OCI-M1 (cell line): ENCODE results near the gene PTBP3.
"Not testable (repeated sequence)": the region's sequence is repeated elsewhere in the genome, so short reads cannot be mapped to it uniquely, and the experiment has no call there.

Source experiments
- DNase-seq: peaks from one replicate; lab custom pipeline; 2025; lab: John Stamatoyannopoulos, UW

The PTBP3 gene, protein sequence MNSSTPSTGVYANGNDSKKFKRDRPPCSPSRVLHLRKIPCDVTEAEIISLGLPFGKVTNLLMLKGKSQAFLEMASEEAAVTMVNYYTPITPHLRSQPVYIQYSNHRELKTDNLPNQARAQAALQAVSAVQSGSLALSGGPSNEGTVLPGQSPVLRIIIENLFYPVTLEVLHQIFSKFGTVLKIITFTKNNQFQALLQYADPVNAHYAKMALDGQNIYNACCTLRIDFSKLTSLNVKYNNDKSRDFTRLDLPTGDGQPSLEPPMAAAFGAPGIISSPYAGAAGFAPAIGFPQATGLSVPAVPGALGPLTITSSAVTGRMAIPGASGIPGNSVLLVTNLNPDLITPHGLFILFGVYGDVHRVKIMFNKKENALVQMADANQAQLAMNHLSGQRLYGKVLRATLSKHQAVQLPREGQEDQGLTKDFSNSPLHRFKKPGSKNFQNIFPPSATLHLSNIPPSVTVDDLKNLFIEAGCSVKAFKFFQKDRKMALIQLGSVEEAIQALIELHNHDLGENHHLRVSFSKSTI

DNA sequence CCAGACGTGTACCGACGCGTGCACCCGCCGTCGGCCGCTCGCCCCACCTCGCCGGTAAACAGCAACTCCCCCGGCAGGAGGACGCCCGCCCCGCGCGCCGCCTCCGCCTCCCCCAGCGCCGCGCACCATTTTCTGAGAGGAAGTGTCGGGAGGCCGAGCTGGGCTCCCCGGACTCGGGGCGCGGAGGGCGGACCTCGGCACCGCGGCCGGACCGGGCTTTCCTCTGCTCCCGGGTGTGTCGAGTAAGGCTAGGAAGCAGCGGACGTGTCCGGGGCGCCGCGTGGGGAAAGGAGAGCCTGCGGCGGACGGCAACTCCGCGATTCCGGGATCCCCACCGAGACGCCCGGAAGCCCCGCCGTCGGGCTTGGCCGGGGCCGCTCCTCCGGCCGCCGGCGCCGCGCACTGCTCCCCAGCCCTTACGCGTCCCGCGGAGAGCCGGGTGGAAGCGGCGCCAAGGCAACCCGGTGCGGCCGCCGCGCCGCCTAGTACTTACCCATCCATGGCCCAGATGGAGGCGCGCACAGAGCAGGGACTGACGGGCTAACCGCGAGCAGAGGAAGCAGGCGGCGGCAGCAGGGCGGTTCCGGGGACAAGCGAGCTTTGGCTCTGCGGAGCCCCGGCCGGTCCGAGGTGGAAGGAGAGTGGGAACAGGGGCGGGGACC is at the start of gene PTBP3:
PTBP3 (minus strand) TSS at position 643 of the 662 bp plus-strand sequence. CDS start 35,754 bp downstream, outside the sequence.
- peak; percentile 82 for DNase-seq

DNA sequence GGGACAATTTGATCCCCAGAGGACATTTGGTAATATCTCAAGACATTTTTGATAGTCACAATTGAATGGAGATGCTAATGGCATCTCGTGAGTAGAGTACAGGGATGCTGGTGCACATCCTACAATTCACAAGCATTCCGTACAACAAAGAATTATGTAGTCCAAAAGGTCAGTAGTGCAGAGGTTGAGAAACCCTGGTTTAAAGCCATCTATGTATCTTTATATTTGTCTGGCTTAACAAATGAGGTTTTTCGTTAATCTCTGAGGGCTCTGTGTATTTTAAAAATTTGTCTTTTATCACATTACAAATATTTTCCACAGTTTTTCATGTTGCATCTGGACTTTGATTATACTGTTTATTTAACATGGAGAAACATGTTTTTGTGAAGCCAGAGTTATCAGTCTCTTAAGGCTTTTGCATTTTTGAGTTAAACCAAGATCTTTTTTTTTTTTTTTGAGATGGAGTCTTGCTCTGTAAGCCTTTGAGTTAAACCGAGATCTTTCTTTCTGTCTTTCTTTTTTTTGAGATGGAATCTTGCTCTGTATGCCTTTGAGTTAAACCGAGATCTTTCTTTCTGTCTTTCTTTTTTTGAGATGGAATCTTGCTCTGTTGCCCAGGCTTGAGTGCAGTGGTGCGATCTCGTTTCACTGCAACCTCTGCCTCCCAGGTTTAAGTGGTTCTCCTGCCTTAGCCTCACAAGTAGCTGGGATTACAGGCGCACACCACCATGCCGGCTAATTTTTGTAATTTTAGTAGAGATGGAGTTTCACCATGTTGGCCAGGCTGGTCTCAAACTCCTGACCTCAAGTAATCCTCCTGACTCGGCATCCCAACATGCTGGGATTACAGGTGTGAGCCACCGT is 49.3 kb upstream of the PTBP3 start:
- DNase-seq = no peak

DNA sequence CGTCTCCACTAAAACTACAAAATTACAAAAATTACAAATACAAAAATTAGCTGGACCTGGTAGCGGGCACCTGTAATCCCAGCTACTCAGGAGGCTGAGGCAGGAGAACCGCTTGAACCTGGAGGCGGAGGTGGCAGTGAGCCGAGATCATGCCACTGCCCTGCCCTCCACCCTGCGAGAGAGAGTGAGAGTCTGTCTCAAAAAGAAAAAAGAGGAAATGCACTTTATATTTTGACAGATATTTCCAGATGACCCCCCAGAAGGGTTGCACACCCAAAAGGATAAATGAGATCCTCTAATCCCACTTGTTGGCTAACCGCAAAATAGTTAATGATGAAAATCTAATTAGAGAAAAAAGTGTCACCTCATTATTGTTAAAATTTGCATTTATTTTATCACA is 48.6 kb upstream of the PTBP3 start:
- DNase-seq = no peak

DNA sequence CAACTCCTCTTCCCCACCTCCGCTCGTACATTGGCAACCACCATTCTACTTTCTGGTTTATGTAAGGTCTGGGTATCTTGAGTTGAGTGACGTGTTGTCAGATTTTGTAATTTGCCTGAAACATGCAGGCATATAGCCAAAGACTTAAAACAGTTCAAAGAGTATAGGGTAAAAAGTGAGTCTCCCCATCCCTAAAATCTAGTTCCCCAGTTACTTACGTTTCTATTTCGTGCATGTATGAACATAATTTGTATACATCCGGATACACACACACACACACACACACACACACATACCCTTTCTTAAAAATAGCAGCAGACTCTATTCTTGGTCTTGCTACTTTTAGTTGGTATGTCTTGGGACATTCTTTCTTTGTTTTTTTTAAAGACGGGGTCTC is 47.4 kb upstream of the PTBP3 start:
- DNase-seq = peak; percentile 61

DNA sequence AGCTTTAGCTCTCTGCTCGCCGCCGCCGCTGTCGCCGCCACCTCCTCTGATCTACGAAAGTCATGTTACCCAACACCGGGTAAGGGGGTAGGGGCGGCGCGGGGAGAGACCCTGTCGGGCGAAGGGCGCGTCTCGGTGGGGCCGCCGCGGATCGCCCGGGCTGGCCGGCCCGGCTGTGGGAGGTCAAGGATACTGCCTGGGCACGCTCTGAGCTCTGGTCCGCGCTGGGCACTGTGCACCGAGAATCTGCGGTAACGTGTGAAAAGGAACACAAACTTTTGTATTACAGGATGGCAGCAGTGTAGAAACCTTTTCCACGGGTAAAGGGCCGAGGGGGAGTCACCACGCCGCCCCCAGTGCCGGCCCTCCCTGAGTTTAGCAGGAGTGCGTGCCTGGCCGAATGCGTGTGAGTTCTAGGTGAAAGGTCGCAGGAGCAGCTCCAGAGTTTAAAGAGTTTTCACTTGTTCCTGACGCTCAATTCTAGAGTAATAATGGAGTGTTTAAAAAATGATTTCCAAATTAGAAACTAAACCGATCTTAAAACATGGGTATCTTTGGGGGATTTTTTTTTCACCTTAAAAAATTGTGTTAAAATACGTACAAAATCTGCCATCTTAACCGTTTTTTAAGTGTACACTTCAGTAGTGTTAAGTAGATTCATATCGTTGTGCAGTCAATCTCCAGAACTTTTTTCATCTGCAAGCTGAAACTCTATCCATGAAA is 46.8 kb upstream of the PTBP3 start, which contains the start of gene HSDL2:
HSDL2 (plus strand) TSS at position 7 of the 723 bp plus-strand sequence; CDS start at position 63, 56 bp downstream.
- DNase-seq = peak; percentile 68

DNA sequence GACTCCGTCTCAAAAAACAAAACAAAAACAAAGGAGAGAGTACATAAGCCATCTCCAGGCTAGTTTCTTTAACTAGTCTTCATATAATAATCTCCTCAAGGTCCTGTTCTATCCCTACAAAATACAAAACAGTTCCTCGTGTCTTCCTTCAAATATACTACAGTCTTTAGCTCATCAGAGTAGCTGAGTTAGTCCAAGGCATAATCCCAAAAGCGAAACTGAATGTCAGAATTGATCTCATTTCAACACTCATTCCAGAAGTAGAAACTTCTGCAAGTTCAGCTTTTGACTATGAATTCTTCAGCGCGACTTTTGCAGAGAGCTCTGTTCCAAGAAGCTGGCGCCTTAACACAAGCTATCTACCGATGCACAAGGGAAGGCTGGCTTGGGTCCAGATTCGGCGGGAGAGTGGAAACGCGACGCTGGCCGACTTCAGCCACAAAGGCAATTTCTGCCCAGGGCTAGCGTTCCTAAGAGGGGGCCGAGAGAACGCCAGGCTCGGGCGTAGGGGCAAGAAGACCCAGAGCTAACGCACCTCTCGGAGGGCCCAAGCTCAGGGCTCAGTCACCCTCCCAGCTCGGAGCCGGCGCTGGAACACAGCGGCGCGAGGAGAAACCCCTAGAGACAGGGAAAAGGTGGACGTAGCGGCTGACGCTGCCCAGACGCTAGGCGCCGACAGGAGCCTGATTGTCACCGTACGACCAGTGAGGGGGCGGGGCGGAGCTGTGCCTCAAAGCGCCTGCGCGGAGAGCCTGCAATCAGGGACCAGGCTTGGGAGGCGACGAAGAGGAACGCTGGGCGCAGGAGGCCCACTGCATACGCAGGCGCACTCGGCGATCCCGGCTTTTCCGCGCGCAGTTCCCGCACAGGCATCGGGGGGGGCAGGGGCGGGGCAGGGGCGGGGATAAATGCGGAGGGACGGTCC is 46.0 kb upstream of the PTBP3 start:
- DNase-seq = peak; percentile 99

DNA sequence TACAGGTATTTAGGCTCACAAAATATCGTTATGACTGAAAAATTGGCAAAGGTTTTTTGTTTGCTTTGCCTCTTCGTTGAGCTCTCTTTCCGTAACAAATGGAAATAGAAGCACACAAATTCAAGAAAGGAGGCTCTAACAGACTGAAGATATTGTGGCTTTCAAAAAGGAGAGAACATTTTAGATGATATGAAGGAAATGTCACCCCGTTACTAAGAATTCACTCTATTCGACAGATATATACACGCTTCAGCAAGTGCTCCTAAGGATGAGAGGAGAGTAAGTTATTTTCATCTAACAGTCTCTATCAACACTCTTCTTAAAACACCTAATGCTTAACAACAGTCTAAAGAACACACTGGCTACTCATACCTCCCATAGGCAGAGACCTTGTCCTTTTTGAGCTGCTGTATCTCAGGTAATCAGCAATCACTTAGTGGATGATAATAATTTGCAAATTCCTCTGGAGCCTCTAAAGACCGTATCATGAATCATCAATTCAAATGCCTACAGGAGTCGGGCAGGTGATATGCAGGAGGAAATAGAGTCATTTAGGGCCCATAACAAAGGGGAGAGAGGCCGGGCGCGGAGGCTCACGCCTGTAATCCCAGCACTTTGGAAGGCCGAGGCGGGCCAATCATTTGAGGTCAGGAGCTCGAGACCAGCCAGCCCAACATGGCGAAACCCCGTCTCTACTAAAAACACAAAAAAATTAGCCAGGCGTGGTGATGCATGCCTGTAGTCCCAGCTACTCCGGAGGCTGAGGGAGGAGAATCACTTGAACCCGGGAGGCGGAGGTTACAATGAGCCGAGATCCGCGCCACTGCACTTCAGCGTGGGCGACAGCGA is 45.1 kb upstream of the PTBP3 start:
- DNase-seq = peak; percentile 70

DNA sequence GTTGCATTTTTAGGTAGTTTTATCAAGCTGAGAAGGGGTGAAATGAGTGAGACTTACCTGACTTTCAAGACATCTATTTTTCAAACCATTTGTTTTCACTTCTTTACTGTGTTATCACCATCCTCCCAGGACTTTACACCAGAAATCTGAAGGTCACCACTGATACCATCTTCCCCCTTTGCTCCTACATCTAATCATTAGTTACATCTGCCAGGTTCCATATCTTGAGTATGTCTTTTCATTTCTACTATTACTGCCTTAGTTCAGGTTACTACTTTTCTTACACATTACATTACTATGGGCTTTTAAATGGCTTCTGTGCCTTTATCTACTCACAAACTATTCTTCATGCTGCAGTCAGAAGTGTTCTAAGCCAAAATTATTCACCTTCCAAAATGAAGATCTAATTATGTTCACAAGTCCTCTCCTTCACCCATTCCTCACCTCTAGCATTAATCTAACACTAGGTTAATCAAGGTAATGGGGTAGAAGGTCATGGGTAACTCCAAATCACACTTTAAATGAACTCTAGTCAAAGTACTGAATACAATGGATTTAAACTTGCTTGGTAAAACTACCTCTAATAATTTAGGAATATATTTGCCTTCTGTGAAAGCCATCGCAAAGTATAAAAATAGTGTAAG is 44.4 kb upstream of the PTBP3 start:
- DNase-seq = peak; percentile 49

DNA sequence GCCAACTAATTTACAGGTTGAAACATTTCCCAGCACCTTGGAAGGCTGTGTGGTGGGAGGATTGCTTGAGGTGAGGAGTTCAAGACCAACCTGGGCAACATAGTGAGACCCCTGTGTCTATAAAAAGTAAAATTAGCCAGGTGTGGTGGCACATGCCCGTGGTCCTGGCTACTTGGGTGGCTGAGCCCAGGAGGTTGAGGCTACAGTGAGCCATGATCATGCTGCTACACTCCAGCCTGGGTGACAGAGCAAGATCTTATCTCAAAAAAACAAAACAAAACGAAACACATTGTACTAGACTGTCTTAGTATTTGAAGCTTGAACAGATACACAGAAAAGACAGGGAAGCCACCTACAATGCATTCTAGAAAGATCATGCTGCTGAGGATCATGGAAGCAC is 43.7 kb upstream of the PTBP3 start:
- DNase-seq = peak; percentile 80

DNA sequence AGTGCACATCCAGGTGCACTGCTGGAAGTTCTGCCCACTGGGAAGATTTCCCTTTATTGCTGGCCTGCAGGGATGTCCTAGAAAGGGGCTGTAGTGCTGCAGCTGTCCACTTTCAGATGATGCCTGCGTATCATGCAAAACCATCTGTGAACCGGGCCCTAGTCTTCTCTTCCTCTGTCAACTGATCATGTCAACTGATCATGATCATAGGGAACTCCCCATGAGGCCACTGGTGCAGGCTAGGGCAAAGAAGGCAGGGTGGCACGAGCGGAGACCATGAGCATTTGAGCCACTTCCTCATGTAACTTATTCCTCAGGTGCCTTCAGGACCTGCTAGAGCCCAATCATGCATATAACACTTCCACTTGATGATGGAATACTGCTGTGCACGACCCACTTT is 41.9 kb upstream of the PTBP3 start:
- DNase-seq = no peak

DNA sequence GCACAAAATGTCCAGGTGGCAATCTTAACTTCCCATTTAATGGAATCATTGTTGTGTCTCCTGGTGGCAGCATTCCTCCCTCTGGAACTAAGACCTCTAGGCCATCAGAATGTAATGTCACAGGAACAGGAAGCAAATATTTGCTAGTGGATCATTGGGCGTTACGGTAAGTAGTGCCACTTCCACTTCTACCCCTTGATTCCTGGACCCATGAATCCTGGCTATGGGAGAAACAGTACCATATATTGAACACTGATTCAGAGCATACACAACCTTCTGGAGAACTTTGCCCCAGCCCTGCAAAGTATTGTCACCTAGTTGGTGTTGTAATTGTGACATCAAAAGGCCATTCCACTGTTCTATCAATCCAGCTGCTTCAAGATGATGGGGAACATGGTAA is 40.8 kb upstream of the PTBP3 start:
- not testable (repeated sequence) for DNase-seq

DNA sequence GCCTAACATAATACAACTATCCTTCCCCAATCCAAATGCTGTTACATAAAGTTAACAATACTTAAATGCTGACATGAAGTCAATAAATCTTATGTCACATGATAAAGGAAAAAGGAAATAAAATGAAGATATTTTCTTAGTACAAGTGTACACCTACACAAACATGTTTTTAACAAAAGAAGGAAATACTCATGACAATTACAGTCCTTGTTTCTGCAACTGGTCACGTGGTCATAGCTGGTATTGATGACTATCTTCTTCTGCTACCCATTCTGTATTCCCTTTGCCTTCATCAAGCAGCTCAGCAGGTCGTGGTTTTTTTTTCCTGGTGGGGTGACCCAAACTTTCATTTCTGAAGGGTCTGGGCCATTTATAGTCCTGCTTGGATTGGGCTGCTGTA is 40.2 kb upstream of the PTBP3 start:
- not testable (repeated sequence) for DNase-seq

DNA sequence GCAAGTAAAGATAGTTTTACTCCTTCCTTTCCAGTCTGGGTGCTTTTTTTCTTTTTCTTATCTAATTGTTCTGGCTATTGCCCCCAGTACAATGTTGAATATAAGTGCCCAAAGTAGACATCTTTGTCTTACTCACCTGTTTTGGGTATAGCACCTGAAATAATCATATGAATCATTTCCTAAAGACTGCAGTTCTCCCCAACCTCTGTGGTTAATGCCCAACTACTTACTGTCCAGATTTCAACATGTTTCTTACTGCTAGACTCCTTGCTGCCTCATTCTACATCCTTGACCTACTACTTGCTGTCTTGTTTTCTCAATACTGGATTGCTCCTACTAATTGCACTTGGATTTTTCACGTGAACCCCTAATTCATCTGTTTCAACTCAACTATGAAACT is 37.6 kb upstream of the PTBP3 start:
- no peak for DNase-seq

DNA sequence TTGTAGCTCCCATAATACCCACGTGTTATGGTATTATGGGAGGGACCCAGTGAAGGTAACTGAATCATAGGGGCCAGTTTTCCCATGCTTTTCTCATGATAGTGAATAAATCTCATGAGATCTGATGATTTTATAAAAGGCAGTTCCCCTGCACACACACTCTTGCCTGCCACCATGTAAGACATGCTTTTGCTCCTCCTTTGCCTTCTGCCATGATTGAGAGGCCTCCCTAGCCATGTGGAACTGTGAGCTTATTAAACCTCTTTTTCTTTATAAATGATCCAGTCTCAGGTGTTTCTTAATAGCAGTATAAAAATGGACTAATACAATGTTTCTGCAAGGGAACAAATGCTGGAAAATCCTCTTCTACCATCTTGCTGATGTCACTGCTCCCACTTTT is 36.4 kb upstream of the PTBP3 start:
- DNase-seq = no peak

DNA sequence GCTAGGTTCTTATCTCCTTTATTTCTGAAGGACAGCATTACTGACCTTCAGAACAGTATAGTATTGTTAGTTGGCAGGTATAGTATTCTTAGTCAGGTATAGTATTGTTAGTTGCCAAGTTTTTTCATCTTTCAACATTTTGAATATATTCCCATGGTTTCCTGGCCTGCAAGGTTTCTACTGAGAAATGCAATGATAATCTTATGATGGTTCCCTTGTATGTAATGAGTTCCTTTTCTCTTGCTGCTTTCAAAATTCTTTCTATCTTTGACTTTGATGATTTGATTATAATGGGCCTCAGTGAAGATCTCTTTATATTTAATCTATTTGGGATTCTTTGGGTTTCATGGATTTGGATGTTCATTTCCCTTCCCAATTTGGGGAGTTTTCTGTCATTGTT is 34.0 kb upstream of the PTBP3 start:
- DNase-seq = no peak

DNA sequence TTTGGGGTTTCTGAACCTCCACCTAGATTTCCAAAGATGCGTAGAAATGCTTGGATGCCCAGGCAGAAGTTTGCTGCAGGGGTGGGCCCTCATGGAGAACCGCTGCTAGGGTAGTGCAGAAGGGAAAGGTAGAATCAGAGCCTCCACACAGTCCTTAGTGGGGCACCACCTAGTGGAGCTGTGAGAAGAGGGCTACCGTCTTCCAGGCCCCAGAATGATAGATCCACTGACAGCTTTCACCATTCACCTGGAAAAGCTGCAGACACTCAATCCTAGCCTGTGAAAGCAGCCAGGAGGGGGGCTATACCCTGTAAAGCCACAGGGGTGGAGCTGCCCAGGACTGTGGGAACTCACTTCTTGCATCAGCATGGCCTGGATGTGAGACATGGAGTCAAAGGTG is 33.2 kb upstream of the PTBP3 start:
- DNase-seq = peak; percentile 20

DNA sequence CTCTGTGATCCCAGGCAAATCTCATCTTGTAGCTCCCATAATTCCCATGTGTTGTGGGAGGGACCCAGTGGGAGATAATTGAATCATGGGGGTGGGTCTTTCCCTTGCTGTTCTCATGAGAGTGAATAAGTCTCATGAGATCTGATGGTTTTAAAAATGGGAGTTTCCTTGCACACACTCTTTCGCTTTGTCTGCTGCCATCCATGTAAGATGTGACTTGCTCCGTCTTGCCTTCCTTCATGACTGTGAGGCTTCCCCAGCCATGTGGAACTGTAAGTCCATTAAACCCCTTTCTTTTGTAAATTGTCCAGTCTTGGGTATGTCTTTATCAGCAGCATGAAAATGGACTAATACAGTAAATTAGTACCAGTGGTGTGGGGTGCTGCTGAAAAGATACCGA is 31.8 kb upstream of the PTBP3 start:
- not testable (repeated sequence) for DNase-seq

DNA sequence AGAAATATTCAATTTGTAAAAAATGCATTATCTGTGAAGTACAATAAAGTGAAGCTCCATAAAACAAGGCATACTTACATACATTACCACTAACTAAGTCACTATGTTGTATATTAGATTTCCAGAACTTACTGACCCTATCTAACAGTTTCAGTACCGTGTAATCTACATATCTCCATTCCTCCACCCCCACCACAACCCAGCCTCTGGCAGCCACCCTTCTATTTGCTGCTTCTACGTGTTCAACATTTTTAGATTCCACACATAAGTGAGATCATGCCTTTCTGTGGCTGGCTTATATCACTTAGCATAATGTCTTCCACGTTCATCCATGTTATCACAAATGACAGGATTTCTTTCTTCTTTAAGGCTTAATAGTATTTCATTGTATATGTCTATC is 31.3 kb upstream of the PTBP3 start:
- no peak for DNase-seq

DNA sequence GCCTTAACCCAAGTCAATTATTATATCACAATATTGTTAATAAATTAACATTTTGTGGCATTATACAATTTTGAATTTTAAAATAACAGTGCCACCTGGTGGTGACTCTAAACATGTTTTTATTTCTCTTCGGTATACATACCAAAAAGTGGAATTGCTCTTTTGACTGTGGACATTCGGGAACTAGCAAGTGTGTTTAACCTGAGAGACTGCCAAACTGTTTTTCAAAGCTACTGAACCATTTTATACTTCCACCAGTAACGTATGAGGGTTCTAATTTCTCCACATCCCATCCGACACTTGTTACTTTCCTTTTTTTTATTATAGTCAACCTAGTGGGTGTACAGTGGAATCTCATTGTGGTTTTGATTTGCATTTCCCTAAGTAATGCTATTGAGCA is 28.2 kb upstream of the PTBP3 start:
- DNase-seq = peak; percentile 79
